Aorta (tissue), 5 donors: ENCODE results near the gene CSF3R. TPM values are rescaled to one million over a fixed set of nuclear protein-coding genes. Genes with fewer than 3 reads are reported as not detected.
"Not testable (repeated sequence)": the region's sequence is repeated elsewhere in the genome, so short reads cannot be mapped to it uniquely, and the experiment has no call there.

Source experiments
- ATAC-seq: fragments of 200-7000 bp; cut with Tn5 transposase; one replicate; pipeline ENCODE4 v1.9.1; 2022; ENCODE audit warnings: moderate library complexity; ENCODE audit not compliant: low FRiP score
- DNase-seq, 2 donors: peaks; one replicate each; pipeline ENCODE4 v3.0.0-alpha.2; 2020
- H3K27ac ChIP-seq, 2 donors: one replicate each; pipeline ENCODE4 v1.5.1; 2013; ENCODE audit warnings: low read length in 2 of 2, mild to moderate bottlenecking in 2 of 2, moderate library complexity in 2 of 2, control low read depth in 1 of 2, inconsistent platforms in 1 of 2, low read depth in 1 of 2
- H3K27me3 ChIP-seq, 2 donors: one replicate each; pipeline ENCODE4 v1.6.1; 2013; ENCODE audit warnings: control low read depth in 1 of 2, low read length in 1 of 2, mild to moderate bottlenecking in 1 of 2, moderate library complexity in 1 of 2; ENCODE audit not compliant: insufficient read depth in 2 of 2, control insufficient read depth in 1 of 2
- H3K36me3 ChIP-seq, 2 donors: one replicate each; pipeline ENCODE4 v1.6.1; 2013; ENCODE audit warnings: control low read depth in 1 of 2, low read length in 1 of 2, mild to moderate bottlenecking in 1 of 2; ENCODE audit not compliant: insufficient read depth in 2 of 2, control insufficient read depth in 1 of 2
- H3K4me1 ChIP-seq, 2 donors: one replicate each; pipeline ENCODE4 v1.6.1; 2013; ENCODE audit warnings: low read length in 2 of 2, control low read depth in 1 of 2, mild to moderate bottlenecking in 1 of 2, moderate library complexity in 1 of 2; ENCODE audit not compliant: insufficient read depth in 2 of 2, control insufficient read depth in 1 of 2
- H3K4me3 ChIP-seq, 2 donors: one replicate each; pipeline ENCODE4 v1.5.1; 2013; ENCODE audit warnings: low read length in 2 of 2, control low read depth in 1 of 2, mild to moderate bottlenecking in 1 of 2
- H3K9me3 ChIP-seq: one replicate; pipeline ENCODE4 v1.6.1; 2013; ENCODE audit warnings: mild to moderate bottlenecking, low read length; ENCODE audit not compliant: control insufficient read depth
- WGBS, 2 donors: extraction: QIAGEN DNeasy Blood & Tissue Kit; methylation state at CpG; one replicate each; pipeline ENCODE4 v1.1.7; 2013; 5-methylcytosine and 5-hydroxymethylcytosine counted together
- intact Hi-C, 2 donors: fragments of 100-400 bp; cut with DNase I; formaldehyde crosslinking; loops; one replicate each; pipeline versions ENCODE4 v1.14.2 to v1.15.0; 2022
- polyA plus RNA-seq, 2 donors: library from polyadenylated mRNA; stranded (reverse); fragments of 200-250 nt; gene quantifications; one replicate each; pipeline ENCODE4 v1.2.3, GENCODE V29; 2013
- total RNA-seq, 2 donors: library from RNA; stranded (reverse); fragmentation: NEBNext Ultra II Directional; extraction: Animal tissue kit (Norgen Biotek cat#: 25700); gene quantifications; one replicate each; pipeline ENCODE4 v1.2.1, GENCODE V29; 2021
- donor health status: healthy with polysubstance abuse.
- donor health status: Bipolar disorder and iron deficiency.
- donor health status: DM: no; HTN: no; CAD: no.
- donor health status: DM: no; HTN: no; CAD: no.
- donor health status: DM: yes; HTN: yes; CAD: no.

CSF3R gene
- total and polyA plus RNA-seq, 4 donors, result 2.1 to 34.7 (median 16.2) TPM

GRCh38 chr1:36480161-36480560 lies 2.6 kb downstream of the CSF3R start:
- Histone ChIP-seq H3K27me3 (no peaks in the 10 kb centered on the region), H3K9me3 (no peaks in the 10 kb centered on the region), H3K4me3 (no peak overlapping the region), H3K27ac (no peak overlapping the region), H3K4me1 (no peaks in the 10 kb centered on the region), H3K36me3 (no peaks in the 10 kb centered on the region)
- 89 to 94% methylated on average over 2 of the region's 2 CpGs for WGBS, 2 donors
- intact Hi-C loops, result no loop called here
- ATAC-seq, result no peak
- DNase-seq, result no peak

- Histone ChIP-seq H3K4me3 (no peak overlapping the region), H3K36me3 (no peaks in the 10 kb centered on the region), H3K9me3 (no peaks in the 10 kb centered on the region), H3K27ac (no peak overlapping the region), H3K4me1 (no peaks in the 10 kb centered on the region), H3K27me3 (no peaks in the 10 kb centered on the region)
- intact Hi-C loops, result no loop called here
- 78 to 79% methylated on average over 2 of the region's 2 CpGs for WGBS, 2 donors
- no peak for DNase-seq
- ATAC-seq, result no peak
These were observed 3.1 kb downstream of the CSF3R start for GRCh38 chr1:36479505-36480051.

GRCh38 chr1:36477615-36478014 lies 5.1 kb downstream of the CSF3R start:
- ATAC-seq, H3K36me3 ChIP-seq, H3K9me3 ChIP-seq, H3K27ac ChIP-seq, intact Hi-C loops, H3K4me1 ChIP-seq, DNase-seq, H3K27me3 ChIP-seq, H3K4me3 ChIP-seq: not testable (repeated sequence)
- WGBS, 2 donors, result 80 to 86% methylated on average over 13 of the region's 13 CpGs

- no peak for DNase-seq
- Histone ChIP-seq H3K9me3 (no peaks in the 10 kb centered on the region), H3K27ac (no peak overlapping the region), H3K4me3 (no peak overlapping the region), H3K27me3 (no peaks in the 10 kb centered on the region), H3K4me1 (no peaks in the 10 kb centered on the region), H3K36me3 (no peaks in the 10 kb centered on the region)
- 82 to 88% methylated on average over 5 of the region's 5 CpGs for WGBS, 2 donors
- no peak for ATAC-seq
- intact Hi-C loops, result no loop called here
These were observed 5.8 kb downstream of the CSF3R start for GRCh38 chr1:36476945-36477344.

- 80 to 84% methylated on average over 7 of the region's 7 CpGs for WGBS, 2 donors
- Histone ChIP-seq H3K36me3 (no peaks in the 10 kb centered on the region), H3K27ac (no peak overlapping the region), H3K4me3 (no peak overlapping the region), H3K4me1 (no peaks in the 10 kb centered on the region), H3K9me3 (no peaks in the 10 kb centered on the region), H3K27me3 (no peaks in the 10 kb centered on the region)
- intact Hi-C loops, result no loop called here
- DNase-seq (no peak), ATAC-seq (no peak)
These were observed 6.7 kb downstream of the CSF3R start for GRCh38 chr1:36475910-36476604.

GRCh38 chr1:36475341-36475740 lies 7.4 kb downstream of the CSF3R start:
- no peak for ATAC-seq
- WGBS, 2 donors, result 71 to 73% methylated on average over 9 of the region's 9 CpGs
- no peaks in the 10 kb centered on the region for H3K36me3 ChIP-seq

GRCh38 chr1:36472656-36473055 lies 10.1 kb downstream of the CSF3R start:
- Histone ChIP-seq H3K36me3 (no peaks in the 10 kb centered on the region), H3K9me3 (no peaks in the 10 kb centered on the region), H3K4me3 (no peak overlapping the region), H3K4me1 (no peaks in the 10 kb centered on the region), H3K27ac (no peak overlapping the region), H3K27me3 (no peaks in the 10 kb centered on the region)
- WGBS, 2 donors, result 78 to 84% methylated on average over 6 of the region's 6 CpGs
- ATAC-seq, result no peak
- no peak for DNase-seq
- intact Hi-C loops, result no loop called here

More at GRCh38 chr1:36475341-36475740, 7.4 kb downstream of the CSF3R start:
- H3K4me1 ChIP-seq, result no peaks in the 10 kb centered on the region
- H3K9me3 ChIP-seq, result no peaks in the 10 kb centered on the region
- no peaks in the 10 kb centered on the region for H3K27me3 ChIP-seq
- intact Hi-C loops, result no loop called here
- H3K27ac ChIP-seq, result no peak overlapping the region
- H3K4me3 ChIP-seq, result no peak overlapping the region
- no peak for DNase-seq

GRCh38 chr1:36471830-36472641 lies 10.7 kb downstream of the CSF3R start:
- WGBS, 2 donors, result 64 to 66% methylated on average over 22 of the region's 22 CpGs
- intact Hi-C loops, result no loop called here
- Histone ChIP-seq H3K4me3 (no peak overlapping the region), H3K27ac (no peak overlapping the region), H3K4me1 (no peaks in the 10 kb centered on the region), H3K9me3 (no peaks in the 10 kb centered on the region), H3K36me3 (no peaks in the 10 kb centered on the region), H3K27me3 (no peaks in the 10 kb centered on the region)
- ATAC-seq (no peak), DNase-seq (no peak)
